ENCODE results near the gene KIAA1671.
"Not testable (repeated sequence)": the region's sequence is repeated elsewhere in the genome, so short reads cannot be mapped to it uniquely, and the experiment has no call there.

The KIAA1671 gene

DNA sequence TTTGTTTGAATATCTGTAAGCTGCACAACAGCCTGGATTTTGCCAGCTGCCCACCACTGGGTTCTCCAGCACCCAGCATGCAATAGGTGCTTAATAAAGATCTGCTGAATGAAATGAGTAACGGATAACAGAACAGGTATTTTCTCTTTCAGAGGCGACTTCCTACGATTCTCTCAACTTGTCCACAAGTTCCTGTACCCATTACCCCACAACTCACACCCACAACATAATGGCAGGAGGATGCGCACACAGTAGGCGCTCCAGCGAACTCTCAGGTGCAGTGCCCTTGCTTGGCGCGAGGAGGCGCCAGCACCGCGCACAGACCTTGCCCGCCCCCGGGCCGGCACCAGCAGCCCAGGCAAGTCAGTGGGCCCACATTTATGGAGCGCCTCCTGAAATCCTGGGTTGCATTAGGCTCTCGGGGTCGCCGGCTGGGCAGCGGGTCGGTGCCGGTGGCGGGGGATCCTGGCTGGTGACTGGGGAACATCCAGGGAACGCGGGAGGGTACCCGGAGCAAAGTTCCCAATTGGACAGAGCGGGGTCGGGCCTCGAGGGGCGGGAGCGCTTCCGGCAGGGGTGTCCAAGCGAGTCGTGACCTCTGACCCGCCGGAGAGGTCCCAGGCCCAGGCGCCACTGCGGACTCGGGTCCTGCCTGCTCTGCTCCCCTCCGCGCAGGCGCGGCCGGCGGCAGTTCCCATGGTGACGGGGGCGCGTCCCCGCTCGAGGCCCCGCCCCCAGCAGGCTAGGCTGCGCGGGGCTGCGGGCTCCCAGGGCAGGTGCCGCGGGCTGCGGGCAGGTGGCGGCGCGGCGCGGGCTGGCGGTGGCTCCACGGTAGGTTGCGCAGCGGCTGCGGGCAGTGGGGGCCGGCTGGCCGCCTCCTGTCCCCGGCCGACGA lies at the start of gene KIAA1671:
Gene KIAA1671 (plus strand): TSS at position 775 of the 895 bp plus-strand sequence. CDS start 75,284 bp downstream, outside the sequence.
- peak; percentile 98 for DNase-seq (ENCODE audit: low spot score)

DNA sequence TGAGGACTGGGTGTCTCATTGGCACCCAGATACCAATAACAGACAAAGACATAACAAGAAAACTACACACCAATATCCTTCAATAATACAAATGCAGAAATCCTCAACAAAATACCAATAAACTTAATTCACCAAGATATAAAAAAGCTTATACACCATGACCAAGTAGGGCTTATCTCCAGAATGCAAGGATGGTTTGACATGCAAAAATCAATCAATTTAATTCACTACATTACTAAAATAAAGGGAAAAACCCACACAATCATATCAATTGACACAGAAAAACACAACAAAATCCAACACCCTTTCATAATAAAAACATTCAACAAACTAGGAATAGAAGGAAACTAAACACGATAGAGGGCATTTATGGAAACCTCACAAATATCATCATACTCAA lies 46.6 kb upstream of the KIAA1671 start:
- no peak for DNase-seq (ENCODE audit: low spot score)

DNA sequence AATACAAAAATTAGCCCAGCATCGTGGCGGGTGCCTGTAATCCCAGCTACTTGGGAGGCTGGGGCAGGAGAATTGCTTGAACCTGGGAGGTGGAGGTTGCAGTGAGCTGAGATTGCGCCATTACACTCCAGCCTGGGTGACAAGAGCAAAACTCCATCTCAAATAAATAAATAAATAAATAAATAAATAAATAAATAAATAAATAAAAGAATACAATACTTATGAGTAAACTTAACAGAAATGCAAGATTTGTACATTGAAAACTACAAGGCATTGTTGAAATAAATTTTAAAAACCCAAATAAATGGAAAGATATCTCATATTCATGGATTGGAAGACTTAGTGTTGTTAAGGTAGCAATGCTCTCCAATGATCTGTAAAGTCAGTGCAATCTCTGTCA lies 45.4 kb upstream of the KIAA1671 start:
- not testable (repeated sequence) for DNase-seq (ENCODE audit: low spot score)

GRCh38 chr22:24920029-24920428 lies 32.5 kb upstream of the KIAA1671 start:
- DNase-seq (ENCODE audit: low spot score), result no peak

- peak; percentile 50 for DNase-seq (ENCODE audit: low spot score)
Measured at GRCh38 chr22:24925586-24926427, 26.7 kb upstream of the KIAA1671 start.

- no peak for DNase-seq (ENCODE audit: low spot score)
Measured at GRCh38 chr22:24926428-24926725, 26.1 kb upstream of the KIAA1671 start.

DNA sequence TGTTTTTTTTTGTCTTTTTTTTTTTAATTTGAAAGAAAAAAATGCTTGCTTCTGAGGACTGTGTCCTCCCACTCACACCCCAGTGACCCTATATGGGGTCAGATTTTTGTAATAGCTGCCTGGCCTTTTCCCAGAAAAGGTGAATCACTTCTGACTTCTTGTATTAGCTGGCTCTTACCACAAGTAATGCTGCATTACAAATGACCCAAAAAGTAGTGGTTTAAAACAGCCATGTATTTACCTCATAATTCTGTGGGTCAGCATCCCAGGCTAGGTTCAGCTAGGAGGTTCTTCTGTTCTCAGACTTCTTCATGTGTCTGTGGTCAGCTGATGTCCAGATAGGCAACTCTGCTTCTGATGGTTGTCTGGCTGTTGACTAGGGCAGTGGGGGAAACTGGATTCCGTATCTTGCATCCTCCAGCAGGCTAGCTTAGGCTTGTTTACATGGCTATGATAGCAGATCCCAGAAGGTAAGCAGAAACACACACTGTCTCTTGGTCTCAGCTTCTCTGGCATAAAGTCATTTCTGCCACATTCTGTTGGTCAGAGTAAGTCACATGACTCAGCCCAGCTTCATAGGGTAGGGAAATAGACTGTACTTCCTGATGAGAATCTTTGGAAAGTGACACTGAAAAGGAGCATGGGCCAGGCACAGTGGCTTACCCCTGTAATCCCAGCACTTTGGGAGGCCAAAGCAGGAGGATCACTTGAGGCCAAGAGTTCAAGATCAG lies 25.5 kb upstream of the KIAA1671 start:
- DNase-seq (ENCODE audit: low spot score), result no peak

- DNase-seq (ENCODE audit: low spot score), result no peak
Measured at GRCh38 chr22:24928322-24928721, 24.2 kb upstream of the KIAA1671 start.

DNA sequence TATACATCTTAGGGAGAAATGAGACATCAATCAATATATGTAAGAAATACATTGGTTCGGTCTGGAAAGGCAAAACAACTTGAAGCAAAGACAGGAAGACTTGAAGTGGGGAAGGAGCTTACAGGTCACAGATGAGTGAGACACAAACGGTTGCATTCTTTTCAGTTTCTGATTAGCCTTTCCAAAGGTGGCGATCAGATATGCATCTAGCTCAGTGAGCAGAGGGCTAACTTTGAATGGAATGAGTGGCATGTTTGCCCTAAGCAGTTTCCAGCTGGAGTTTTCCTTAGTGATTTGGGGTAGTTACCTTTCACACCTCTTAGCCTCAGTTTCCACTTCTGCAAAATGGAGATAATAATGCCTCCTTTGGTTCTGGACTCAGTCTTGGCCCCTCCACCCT lies 21.8 kb upstream of the KIAA1671 start:
- DNase-seq (ENCODE audit: low spot score), result no peak

DNA sequence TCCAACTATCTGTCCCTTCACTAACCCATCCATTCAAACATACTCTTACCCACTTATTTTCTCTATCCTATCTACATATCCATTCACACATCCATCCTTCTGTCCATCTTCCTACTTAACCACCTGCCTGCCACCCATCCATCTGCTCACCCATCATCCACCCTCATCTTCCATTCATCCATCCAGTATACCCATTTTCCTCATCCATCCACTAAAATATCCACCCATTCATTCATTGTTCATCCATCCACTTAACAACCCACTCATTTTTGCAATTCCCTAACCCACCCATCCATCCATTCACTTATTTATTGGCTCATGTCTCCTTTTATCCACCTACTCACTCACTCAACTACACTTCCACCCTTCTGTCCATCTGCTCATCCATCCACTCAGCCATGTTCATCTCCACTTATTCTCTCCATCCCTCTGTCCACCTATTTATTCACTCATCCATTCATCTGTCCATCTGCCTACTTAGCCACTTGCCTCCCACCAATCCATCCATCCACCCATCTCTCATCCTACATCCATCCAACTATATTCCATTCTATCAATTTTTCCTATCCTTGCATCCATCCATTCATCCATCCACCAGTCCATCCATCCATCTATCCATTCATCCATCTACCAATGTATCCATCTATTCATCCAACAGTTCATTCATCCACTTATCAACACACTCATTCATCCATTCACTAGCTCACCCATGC lies 16.6 kb upstream of the KIAA1671 start:
- DNase-seq (ENCODE audit: low spot score), result no peak

- peak; percentile 70 for DNase-seq (ENCODE audit: low spot score)
Measured at GRCh38 chr22:24937114-24937513, 15.4 kb upstream of the KIAA1671 start.

- DNase-seq (ENCODE audit: low spot score), result peak; percentile 80
Measured at GRCh38 chr22:24938741-24939341, 13.7 kb upstream of the KIAA1671 start.

DNA sequence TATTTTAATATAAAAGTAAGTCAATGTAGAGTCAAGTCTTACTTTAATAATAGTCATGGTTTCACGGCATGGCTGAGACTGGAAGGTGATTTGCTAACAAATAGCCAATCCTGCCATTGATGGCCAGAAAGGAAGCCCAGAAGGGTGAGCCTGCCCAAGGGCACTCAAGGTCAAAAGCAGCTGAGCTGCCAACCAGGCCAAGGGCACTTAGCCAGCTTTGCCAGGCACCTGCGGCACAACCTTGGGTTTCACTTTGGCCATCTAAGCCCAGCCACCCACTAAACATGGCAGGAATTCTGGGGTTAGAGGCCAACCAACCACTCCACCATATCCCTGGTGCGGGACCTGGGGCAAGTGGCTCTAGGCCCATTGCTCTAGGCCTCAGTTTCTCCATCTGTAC lies 10.2 kb upstream of the KIAA1671 start:
- DNase-seq (ENCODE audit: low spot score), result no peak

DNA sequence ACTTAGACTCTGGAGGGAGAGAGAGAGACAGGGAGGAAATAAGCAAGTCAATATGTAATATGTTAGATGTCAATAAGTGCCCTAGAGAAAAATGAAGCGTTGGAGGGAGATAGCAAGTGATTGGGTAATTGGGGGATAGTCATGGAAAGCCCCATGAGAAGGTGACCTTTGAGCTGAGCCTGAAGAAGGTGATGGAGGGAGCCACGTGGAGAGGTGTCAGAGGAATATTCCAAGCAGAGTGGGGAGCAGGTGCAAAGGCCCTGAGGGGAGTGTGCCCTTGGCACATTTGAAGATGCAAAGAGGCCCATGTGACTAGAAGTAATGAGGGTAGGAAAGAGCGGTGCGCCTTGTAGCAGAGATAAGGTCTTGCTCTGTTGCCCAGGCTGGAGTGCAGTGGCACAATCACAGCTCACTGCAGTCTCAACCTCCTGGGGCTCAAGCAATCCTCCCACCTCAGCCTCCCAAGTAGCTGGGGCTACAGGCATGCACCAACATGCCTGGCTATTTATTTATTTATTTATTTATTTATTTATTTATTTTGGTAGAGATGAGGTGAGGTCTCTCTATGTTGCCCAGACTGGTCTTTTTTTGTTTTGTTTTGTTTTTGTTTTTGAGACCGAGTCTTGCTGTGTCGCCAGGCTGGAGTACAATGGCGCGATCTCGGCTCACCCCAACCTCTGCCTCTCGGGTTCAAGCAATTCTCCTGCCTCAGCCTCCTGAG lies 8.1 kb upstream of the KIAA1671 start:
- no peak for DNase-seq (ENCODE audit: low spot score)

DNA sequence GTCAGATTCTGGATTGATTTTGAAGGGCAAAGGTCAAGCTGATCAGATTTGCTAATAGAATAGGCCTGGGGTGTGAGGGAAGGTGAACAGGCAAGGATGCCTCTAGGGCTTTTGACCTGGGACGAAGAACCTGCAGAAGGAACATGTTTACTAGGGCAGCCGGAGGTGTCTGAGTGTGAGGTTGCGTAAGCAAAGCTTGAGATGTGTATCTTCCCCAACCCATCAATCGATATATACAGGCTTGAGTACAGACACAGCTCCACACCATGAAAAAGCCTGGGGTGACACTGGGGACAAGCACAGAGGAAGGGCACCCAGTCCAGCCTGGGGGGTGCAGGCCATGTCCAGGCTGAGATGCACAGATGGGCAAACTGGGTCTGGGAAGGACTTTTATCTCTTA lies 7.1 kb upstream of the KIAA1671 start:
- DNase-seq (ENCODE audit: low spot score), result no peak

DNA sequence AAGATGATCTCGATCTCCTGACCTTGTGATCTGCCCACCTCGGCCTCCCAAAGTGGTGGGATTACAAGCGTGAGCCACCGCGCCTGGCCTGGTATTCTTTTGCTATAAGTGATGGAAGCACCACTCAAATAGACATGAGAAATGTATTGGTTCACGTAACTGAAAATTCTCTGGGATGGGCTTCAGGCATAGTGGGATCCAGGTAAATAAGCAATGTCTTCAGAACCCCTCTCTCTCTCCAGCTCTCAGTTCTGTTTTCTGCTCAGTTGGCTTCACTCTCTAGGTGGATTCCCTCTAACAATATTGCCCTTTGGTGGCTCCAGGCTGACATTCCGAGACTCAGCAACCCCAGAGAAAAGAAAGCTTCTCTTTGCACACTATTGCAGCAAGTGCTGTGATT lies 5.1 kb upstream of the KIAA1671 start:
- DNase-seq (ENCODE audit: low spot score), result no peak

DNA sequence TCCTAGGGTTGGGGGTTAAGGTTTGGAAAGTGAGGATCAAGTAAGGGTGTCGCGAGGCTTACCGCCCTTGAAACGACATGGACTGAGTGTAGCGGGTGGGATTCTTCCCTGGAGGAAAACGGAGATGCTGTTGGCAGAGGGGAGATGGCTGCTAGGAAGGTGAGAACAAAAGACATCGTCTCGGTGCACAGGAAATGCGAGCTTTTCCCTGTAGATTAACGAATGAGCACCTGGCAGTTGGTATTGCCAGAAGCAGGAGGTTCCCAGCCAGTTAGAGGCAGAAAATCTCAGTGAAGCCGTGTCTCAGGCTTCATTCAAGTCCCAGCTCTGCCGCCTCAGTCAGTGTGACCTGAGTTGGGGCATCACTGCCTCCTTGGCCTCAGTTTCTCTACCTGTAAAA lies 4.6 kb upstream of the KIAA1671 start:
- DNase-seq (ENCODE audit: low spot score), result no peak

DNA sequence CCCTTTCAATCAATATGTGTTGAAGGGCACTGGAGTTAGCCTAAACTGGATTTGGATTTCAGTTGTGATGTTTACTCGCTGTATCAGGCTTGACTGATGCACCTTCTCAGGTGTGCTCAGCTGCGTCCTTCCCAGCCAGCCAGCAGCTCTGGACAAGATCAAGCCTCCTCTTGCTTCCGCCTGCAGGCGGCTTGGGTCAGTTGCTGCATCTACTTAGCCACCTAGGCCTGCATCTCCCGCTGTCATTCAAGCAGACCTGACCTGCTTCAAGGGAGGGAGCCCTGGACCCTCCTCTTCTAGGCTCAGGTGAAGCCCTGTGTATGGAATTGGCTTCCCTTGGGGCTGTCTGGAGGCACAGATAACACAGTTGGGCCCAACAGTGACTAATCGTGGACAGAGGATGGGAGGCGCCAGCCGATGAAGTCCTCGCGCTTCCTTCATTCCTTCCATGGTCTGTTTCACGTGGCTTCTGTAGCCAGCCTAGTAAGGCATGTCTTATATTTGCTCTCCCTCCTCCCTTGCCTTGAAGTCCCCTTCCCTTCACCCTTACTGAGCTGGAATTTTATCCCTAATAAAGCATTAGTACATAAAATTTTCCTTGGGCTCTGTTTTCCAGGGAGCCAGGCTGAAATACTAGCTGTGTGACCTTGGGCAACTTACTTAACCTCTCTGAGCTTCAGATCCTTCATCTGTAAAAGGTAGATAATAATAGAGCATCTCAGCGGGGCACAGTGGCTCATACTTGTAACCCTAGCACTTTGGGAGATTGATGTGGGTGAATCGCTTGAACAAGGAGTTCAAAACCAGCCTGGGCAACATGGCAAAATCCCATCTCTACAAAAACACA lies 3.9 kb upstream of the KIAA1671 start:
- DNase-seq (ENCODE audit: low spot score), result no peak

DNA sequence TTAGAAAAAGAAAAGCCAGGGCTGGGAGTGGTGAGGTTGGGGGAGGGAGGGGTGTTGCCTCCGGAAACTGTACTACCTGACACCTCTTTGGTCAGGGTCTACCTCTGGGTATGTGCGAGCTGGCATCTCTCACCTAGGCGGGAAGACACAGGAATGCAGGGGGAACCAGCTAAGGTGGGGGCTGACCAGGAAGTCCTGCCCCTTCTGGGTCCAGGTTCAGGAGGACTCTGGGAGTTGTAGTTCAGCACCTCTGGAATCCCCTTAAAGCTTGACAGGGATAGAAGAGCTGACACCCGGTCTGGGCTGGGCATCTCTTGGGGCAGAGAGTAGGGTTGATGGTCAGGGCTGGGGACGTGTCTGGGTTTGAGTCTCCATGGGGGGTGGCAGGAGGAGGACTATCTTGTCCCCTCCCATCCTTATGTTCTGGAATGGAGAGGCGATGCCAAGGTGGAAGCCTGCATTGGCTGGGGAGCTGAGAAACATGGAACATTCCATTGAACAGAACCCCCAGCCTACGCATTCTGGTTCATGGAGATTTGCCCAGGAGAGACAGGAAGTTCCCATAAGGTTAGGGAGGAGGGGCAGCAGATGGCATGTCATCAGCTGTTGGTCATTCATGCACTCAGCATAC lies 2.1 kb upstream of the KIAA1671 start:
- peak; percentile 75 for DNase-seq (ENCODE audit: low spot score)
